Body of pancreas (tissue), 4 donors: Measurements from ENCODE around the gene PPT2. TPM values are rescaled to one million over a fixed set of nuclear protein-coding genes. Genes with fewer than 3 reads are reported as not detected.
A peak's percentile ranks its signal among the peaks of the same experiment; 100 is the strongest.
"Not testable (repeated sequence)": the region's sequence is repeated elsewhere in the genome, so short reads cannot be mapped to it uniquely, and the experiment has no call there.

Experiments
- ATAC-seq: fragments of 150-250 bp; one replicate; pipeline ENCODE4 v1.9.1; 2016
- DNase-seq, 4 donors: peaks; one replicate each; pipeline ENCODE4 v3.0.0-alpha.2; 2019
- H3K27ac ChIP-seq, 4 donors: fragments of 200-600 bp; sonication (generic); 1 replicate in 3 of 4; 2 replicates in 1 of 4; pipeline versions ENCODE4 v1.5.1 to v1.6.1; 2016 to 2019; ENCODE audit warnings: mild to moderate bottlenecking in 1 of 4, mixed read lengths in 1 of 4, moderate library complexity in 1 of 4
- H3K27me3 ChIP-seq, 2 donors: fragments of 200-600 bp; sonication (generic); one replicate each; pipeline ENCODE4 v1.6.0; 2016; ENCODE audit warnings: mild to moderate bottlenecking in 1 of 2
- H3K36me3 ChIP-seq, 2 donors: fragments of 200-600 bp; sonication (generic); replicated peaks in 1 of 2; 2 replicates each; pipeline ENCODE4 v1.5.1; 2016; ENCODE audit warnings: low read depth in 2 of 2; ENCODE audit not compliant: insufficient read depth in 1 of 2
- H3K4me1 ChIP-seq: fragments of 200-600 bp; sonication (generic); one replicate; pipeline ENCODE4 v1.6.0; 2016
- H3K4me3 ChIP-seq, 2 donors: fragments of 200-600 bp; sonication (generic); 1 replicate in 1 of 2; 2 replicates in 1 of 2; pipeline ENCODE4 v1.5.1; 2016 to 2019
- H3K9me3 ChIP-seq, 3 donors: fragments of 200-600 bp; sonication (generic); 1 replicate in 2 of 3; 2 replicates in 1 of 3; pipeline ENCODE4 v1.5.1; 2016
- POLR2A ChIP-seq, 3 donors: fragments of 450-650 bp; IDR thresholded peaks; one replicate each; pipeline ENCODE4 v1.6.1; 2016; ENCODE audit warnings: antibody characterized with exemption in 3 of 3, mild to moderate bottlenecking in 2 of 3
- WGBS, 2 donors: methylation state at CpG; one replicate each; pipeline ENCODE4 v1.1.5; 2017; 5-methylcytosine and 5-hydroxymethylcytosine counted together
- intact Hi-C: fragments of 100-400 bp; cut with DNase I; formaldehyde crosslinking; loops from one replicate; pipeline ENCODE4 v1.15.1; 2023
- total RNA-seq, 2 donors: library from RNA; depleted of rRNA; stranded (reverse); fragments of >200 nt; gene quantifications; one replicate each; pipeline ENCODE4 v1.1.0, GENCODE V29; 2016
- TF ChIP-seq, protein P1 (sequence below), 7 experiments: fragments of 450-650 bp in 4 of 7; fragments of 200-600 bp in 3 of 7; sonication (generic) in 3 of 7; IDR thresholded peaks; one replicate each; pipeline ENCODE4 v1.5.1; 2016 to 2019; ENCODE audit warnings: antibody characterized with exemption in 7 of 7

Gene PPT2
- total RNA-seq, 2 donors from 2014 or later = 3.6 to 9.9 TPM

DNA sequence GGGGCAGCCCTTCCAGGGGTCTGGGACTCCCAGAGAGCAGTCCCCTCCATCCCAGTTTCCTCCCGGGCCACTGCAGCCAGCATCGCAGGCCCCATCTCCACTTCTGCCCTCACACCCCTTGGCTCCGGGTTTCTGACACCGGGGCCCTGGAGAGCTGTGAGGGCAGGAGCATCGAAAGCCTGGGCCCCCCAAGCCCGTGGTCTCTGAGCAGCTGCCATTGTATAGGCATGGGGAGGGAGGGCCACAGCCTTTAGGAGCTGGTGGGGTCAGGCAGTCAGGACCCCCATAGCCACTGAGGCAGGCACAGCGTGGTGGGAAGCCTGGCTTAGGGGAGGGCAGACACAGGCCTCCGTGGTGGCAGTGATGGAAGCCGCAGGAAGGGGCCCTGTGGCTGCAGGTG is 48.2 kb downstream of the PPT2 start:
- no peaks in the 10 kb centered on the region for H3K36me3 ChIP-seq
- H3K27ac ChIP-seq = no peak overlapping the region
- no peak overlapping the region for H3K4me3 ChIP-seq
- intact Hi-C loops = no loop called here
- no peaks in the 10 kb centered on the region for H3K27me3 ChIP-seq
- ATAC-seq = no peak
- H3K9me3 ChIP-seq = no peaks in the 10 kb centered on the region
- DNase-seq = no peak
- peaks cover 3% of the 10 kb centered on the region for H3K4me1 ChIP-seq
- 75 to 100% methylated on average over 1 to 9 of the region's 9 CpGs for WGBS, 2 donors
- TF ChIP-seq, protein P1, sequence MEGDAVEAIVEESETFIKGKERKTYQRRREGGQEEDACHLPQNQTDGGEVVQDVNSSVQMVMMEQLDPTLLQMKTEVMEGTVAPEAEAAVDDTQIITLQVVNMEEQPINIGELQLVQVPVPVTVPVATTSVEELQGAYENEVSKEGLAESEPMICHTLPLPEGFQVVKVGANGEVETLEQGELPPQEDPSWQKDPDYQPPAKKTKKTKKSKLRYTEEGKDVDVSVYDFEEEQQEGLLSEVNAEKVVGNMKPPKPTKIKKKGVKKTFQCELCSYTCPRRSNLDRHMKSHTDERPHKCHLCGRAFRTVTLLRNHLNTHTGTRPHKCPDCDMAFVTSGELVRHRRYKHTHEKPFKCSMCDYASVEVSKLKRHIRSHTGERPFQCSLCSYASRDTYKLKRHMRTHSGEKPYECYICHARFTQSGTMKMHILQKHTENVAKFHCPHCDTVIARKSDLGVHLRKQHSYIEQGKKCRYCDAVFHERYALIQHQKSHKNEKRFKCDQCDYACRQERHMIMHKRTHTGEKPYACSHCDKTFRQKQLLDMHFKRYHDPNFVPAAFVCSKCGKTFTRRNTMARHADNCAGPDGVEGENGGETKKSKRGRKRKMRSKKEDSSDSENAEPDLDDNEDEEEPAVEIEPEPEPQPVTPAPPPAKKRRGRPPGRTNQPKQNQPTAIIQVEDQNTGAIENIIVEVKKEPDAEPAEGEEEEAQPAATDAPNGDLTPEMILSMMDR (IDR thresholded peaks at IDR 0.05) = no peak
- no peak for TF ChIP-seq POLR2A (IDR thresholded peaks at IDR 0.05)

DNA sequence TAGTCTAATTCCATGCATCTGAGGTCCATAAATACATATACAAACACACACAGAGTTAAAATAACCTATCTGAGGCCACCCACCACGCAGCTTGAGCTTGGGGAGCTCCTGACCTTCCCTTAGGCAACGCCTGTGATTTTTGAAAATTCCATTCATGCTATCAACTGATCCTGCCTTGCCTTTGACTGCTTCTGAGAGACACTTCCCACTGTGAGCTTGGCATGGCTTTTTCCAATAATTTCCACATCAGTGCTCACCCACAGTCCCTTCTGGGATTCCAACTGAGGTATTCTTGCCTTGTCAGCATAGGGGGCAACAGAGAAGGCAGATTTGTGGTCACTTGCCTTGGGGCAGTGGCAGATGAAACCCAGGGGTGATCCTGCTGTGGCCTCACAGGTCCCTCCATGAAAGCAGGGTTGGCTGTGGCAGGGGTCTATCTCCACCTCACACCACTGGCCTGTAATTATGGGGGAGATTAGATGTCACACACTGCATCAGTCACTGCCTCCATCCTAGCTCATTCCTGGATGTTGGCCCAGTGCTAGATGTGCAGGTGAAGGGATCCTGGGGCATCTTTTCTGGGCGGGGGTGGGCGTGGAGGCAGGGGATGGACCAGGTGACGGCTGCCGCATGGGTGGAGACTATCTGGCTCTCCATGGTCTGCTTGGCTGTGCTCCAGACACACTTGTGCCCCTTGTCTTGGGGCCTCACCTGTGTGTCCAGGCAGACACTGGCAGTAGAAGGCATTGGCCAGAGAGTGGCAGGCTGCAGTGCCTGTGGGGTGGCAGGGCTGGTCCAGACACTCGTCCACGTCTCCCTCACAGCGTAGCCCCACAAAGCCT is 49.7 kb downstream of the PPT2 start:
- no peak for DNase-seq

DNA sequence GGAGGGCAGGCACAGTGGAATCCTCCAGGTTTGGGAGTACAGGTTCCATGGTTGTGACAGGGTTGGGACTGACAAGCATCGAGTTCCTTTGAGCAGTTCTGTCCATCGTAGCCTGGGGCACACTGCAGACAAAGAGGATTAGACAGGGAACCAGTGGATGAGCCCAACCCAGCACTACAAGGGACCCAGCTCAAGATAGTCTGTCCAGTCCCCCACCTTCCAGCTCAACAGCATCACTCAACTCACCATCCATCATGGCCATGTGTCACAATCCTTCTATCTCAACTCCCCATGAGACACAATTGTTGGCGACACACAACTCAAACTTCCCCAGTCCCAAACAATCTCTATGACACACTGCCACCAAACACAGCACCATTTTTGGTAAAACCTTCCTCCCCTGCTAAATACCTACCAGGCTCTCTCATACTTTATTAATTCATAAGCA is 50.4 kb downstream of the PPT2 start:
- Histone ChIP-seq H3K27me3 (no peaks in the 10 kb centered on the region), H3K27ac (no peak overlapping the region), H3K4me1 (no peaks in the 10 kb centered on the region), H3K36me3 (no peaks in the 10 kb centered on the region), H3K4me3 (no peak overlapping the region), H3K9me3 (no peaks in the 10 kb centered on the region)
- 64 to 87% methylated on average over 3 of the region's 3 CpGs for WGBS, 2 donors
- TF ChIP-seq POLR2A (IDR thresholded peaks at IDR 0.05) = no peak
- TF ChIP-seq, protein P1 (IDR thresholded peaks at IDR 0.05) = no peak
- peak; percentile 35 for ATAC-seq
- DNase-seq = no peak
- intact Hi-C loops = no loop called here

More for the DNA sequence above, 49.7 kb downstream of the PPT2 start:
- H3K27ac ChIP-seq = no peak overlapping the region
- H3K36me3 ChIP-seq = no peaks in the 10 kb centered on the region
- no peaks in the 10 kb centered on the region for H3K4me1 ChIP-seq
- H3K4me3 ChIP-seq = no peak overlapping the region
- intact Hi-C loops = no loop called here
- 53 to 62% methylated on average over 5 to 9 of the region's 9 CpGs for WGBS, 2 donors
- peak; percentile 21 for ATAC-seq
- H3K9me3 ChIP-seq = no peaks in the 10 kb centered on the region
- no peaks in the 10 kb centered on the region for H3K27me3 ChIP-seq
- TF ChIP-seq, protein P1 (IDR thresholded peaks at IDR 0.05) = no peak
- no peak for TF ChIP-seq POLR2A (IDR thresholded peaks at IDR 0.05)

DNA sequence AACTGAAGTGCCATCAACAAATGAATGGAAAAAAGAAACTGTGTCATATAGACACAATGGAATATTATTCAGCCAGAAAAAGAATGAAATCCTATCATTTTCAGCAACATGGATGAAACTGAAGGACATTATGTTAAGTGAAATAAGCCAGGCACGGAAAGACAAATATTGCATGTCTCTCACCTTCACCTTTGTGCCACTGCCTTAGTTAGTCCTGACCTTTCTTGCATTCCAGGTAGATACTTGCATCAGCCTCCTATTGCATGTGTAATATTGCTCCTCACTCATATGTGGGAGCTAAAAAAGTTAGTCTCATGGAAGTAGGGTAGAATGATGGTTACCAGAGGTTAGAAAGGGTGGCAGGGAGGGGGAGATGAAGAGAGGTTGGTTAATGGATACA is 55.1 kb downstream of the PPT2 start:
- H3K36me3 ChIP-seq = no peaks in the 10 kb centered on the region
- no peak for DNase-seq
- intact Hi-C loops = no loop called here
- H3K4me3 ChIP-seq = no peak overlapping the region
- 56 to 66% methylated on average over 1 of the region's 1 CpG for WGBS, 2 donors
- no peak for TF ChIP-seq POLR2A (IDR thresholded peaks at IDR 0.05)
- TF ChIP-seq, protein P1 (IDR thresholded peaks at IDR 0.05) = no peak
- H3K4me1 ChIP-seq = no peaks in the 10 kb centered on the region
- H3K9me3 ChIP-seq = no peaks in the 10 kb centered on the region
- ATAC-seq = no peak
- no peak overlapping the region for H3K27ac ChIP-seq
- no peaks in the 10 kb centered on the region for H3K27me3 ChIP-seq

DNA sequence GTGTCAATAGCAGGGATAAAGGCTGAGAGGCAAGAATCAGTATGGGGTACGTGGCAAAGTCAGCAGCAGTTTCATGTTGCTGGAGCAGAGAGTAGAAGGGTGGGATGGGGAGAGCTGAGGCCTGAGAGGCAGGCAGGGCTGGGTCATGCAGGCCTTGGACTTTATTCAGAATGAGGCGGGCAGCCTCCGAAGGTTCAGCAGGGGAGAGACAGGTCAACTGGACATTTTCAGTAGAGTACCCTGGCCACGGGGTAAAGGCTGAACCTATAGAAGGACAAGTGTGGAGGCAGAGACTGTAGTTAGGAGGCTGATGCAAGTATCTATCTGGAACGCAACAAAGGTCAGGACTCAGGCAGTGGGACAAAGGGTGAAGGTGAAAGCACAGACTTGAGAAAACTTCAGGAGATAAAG is 56.3 kb downstream of the PPT2 start:
- DNase-seq = no peak
- no peaks in the 10 kb centered on the region for H3K36me3 ChIP-seq
- 70 to 77% methylated on average over 5 of the region's 5 CpGs for WGBS, 2 donors
- no peak overlapping the region for H3K27ac ChIP-seq
- no peaks in the 10 kb centered on the region for H3K27me3 ChIP-seq
- no peak overlapping the region for H3K4me3 ChIP-seq
- no peak for ATAC-seq
- TF ChIP-seq POLR2A (IDR thresholded peaks at IDR 0.05) = no peak
- TF ChIP-seq, protein P1 (IDR thresholded peaks at IDR 0.05) = no peak
- intact Hi-C loops = no loop called here
- H3K9me3 ChIP-seq = no peaks in the 10 kb centered on the region
- no peaks in the 10 kb centered on the region for H3K4me1 ChIP-seq

DNA sequence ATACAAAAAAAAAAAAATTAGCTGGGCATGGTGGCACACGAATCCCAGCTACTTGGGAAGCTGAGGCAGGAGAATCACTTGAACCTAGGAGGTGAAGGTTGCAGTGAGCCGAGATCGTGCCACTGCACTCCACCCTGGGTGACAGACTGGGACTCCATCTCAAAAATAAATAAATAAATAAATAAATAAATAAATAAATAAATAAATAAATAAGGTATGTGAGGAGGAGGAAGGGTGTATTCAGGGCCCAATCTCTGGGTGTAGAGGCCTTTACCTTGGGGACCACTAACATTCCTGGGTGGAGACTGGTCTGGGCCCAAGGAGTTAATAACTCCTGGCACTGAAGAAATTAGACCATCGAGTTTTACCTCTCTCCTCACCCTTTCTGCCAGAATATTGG is 57.5 kb downstream of the PPT2 start:
- H3K27ac ChIP-seq, H3K4me3 ChIP-seq, intact Hi-C loops, ATAC-seq, H3K27me3 ChIP-seq, H3K4me1 ChIP-seq, H3K36me3 ChIP-seq, DNase-seq, H3K9me3 ChIP-seq: not testable (repeated sequence)
- 83 to 85% methylated on average over 4 of the region's 4 CpGs for WGBS, 2 donors
